Measurements from ENCODE around the gene CXCL13. TPM values are rescaled to one million over a fixed set of nuclear protein-coding genes. Genes with fewer than 3 reads are reported as not detected.
"Not testable (repeated sequence)": the region's sequence is repeated elsewhere in the genome, so short reads cannot be mapped to it uniquely, and the experiment has no call there.

CXCL13 gene
- total RNA-seq, 1 donor from 2014 or later, result not detected

DNA sequence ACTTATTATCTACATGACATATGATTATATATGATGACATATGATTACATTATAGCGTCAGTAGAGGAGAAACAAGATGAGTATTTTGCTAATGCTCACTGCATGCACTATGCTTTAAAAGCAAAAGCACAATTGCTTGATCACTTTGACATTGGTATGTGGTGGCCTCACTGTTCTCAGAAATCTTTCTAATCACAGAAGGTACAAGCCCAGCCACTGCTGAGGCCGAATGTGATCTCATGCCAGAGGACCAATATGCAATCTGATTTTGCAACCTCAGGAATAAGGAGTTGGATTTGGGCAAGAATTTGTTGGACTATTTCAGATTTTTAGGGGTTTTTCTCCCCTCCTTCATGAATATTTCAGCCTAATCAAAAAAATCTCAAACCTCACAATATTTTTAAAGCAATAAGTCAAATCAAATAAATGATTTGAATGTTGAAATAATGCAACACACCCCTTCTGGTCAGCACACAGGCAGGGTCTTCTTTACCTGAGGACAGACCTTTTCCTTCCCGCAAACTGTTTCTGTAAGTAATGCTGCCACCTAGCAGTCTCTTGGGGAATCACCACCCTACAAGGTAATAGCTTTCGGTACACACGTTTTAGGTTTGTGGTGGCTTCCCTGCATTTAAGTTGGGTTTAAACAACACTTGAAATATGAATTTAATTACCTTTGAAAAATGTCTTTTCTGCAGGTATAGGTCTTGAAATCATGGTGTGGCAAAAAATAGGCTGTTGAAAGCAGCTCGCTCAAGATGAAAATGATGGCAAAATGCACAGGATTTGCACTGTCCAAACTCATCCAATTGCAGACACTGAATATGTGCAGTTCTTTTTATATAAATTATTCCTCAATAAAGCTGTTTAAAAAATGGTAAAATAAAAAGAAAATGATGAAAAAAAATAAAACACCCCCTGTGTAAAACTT is 4.8 kb upstream of the CXCL13 start:
- no peak for DNase-seq (ENCODE audit: low spot score)
- ATAC-seq, result no peak
- intact Hi-C loops (cut with DNase I), result no loop called here

- intact Hi-C loops (cut with DNase I), result no loop called here
- ATAC-seq (peak; percentile 44), DNase-seq (ENCODE audit: low spot score) (no peak)
These were observed 3.9 kb upstream of the CXCL13 start for GRCh38 chr4:77601614-77602187.

DNA sequence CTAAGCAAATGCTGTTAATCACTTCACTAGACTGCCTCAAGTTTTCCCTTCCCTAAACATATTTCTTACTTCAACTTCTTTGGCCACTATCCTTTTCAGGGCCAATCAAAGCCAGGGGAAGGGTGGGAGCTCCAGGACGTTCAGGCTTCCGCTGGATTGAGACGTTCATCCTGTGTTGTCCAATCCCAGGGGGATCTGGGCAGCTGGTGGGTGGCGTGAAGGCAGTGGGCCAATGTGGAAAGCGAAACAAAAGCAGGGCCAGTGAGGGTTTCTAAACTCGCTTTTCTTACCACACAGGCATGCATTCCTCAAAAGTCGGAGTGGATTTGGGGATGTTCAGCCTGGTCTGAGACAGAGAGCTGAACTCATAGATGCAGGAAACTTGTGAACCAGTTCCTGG is 7.6 kb downstream of the CXCL13 start:
- DNase-seq (ENCODE audit: low spot score) (no peak), ATAC-seq (peak; percentile 67)
- intact Hi-C loops (cut with DNase I), result loop anchor here (10.0 kb wide), 1 partner anchor 228 kb away; no protein-coding TSS in a partner anchor

DNA sequence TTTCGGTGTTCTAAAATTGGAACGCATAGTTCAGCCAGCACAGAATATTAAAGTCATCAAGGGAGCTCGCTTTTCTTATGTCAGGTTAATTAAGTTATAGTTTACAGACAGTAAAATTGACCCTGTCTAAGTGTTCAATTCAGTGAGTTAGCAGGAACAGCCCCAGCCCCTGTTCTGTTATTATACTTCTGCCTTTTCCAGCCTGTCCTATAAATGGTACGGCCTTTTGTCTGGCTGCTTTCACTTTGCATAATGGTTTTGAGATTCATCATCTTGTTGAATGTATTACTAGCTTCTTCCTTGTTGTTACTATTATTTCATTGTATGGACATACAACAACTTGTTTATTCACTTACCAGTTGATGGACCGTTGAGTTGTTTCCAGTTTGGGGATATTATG is 9.5 kb downstream of the CXCL13 start:
- no peak for ATAC-seq
- intact Hi-C loops (cut with DNase I), result loop anchor here (10.0 kb wide), 1 partner anchor 230 kb away; no protein-coding TSS in a partner anchor
- no peak for DNase-seq (ENCODE audit: low spot score)

GRCh38 chr4:77617203-77617602 is 11.6 kb downstream of the CXCL13 start:
- intact Hi-C loops (cut with DNase I), result loop anchor here (10.0 kb wide), 1 partner anchor 232 kb away; no protein-coding TSS in a partner anchor
- no peak for DNase-seq (ENCODE audit: low spot score)
- ATAC-seq, result no peak

GRCh38 chr4:77618383-77619241 is 13.0 kb downstream of the CXCL13 start:
- peak; percentile 94 for ATAC-seq
- peak; percentile 77 for DNase-seq (ENCODE audit: low spot score)
- intact Hi-C loops (cut with DNase I), result loop anchor here (10.0 kb wide), 1 partner anchor 234 kb away; no protein-coding TSS in a partner anchor

DNA sequence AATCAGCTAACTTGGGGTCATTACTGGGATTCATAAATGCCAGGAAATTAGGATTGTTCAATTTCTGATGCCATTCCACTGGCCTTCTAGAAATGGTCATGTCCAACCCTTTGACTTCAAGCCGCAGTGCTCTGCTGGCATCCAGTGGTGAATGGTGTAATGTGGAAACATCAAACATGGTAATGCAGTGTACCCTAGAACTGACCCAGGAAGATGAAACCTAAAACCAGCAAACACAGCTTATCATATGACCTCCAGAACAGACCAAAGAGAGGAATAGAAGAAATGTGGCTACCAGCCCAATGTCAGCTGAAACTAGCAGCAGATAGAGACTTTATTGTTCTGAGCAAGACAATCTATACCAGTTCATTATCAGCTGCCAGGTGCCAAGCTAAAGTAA is 13.8 kb downstream of the CXCL13 start:
- DNase-seq (ENCODE audit: low spot score) (no peak), ATAC-seq (peak; percentile 71)
- intact Hi-C loops (cut with DNase I), result loop anchor here (10.0 kb wide), 1 partner anchor 235 kb away; no protein-coding TSS in a partner anchor

- DNase-seq (ENCODE audit: low spot score), result no peak
- intact Hi-C loops (cut with DNase I), result no loop called here
- ATAC-seq, result no peak
These were observed 15.6 kb downstream of the CXCL13 start for GRCh38 chr4:77621254-77621653.

DNA sequence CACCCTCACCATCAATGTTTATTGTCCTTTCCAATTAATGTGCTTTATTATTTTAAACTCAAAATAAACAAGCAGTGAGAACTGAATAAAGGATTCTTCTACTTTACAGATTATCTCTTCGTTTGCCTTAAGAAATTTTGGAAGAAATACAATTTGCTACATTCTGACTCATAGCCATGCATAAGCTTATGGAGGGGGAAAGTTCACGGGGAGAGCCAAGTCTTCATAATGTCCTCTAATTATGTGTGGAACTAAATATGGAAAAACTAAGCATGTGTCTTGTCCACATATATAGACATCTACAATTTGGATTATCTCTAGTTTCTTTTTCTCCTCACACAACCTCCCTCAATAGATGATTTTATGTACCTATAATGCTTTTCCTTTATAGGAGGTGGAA is 17.5 kb downstream of the CXCL13 start:
- DNase-seq (ENCODE audit: low spot score) (no peak), ATAC-seq (no peak)
- intact Hi-C loops (cut with DNase I), result no loop called here

DNA sequence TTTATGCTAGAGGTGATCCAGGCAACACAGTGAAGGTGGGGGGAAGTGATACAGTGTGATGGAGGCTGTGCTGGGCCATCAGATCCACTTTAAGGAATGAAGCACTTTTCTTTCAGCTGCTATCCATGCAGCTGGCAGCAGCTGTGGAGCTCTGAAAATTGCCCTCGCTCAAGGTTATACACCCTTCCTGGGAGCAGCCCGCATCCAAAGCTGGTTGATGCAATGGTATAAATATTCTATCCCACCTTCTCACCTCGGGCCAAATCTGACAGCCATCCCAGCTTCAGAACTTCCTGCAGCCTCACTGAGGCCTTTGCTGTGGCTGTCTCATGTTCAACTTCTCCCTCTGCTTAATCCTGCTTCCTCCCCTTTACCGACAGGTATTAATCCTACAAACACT is 18.6 kb downstream of the CXCL13 start:
- ATAC-seq, result no peak
- intact Hi-C loops (cut with DNase I), result no loop called here
- no peak for DNase-seq (ENCODE audit: low spot score)

DNA sequence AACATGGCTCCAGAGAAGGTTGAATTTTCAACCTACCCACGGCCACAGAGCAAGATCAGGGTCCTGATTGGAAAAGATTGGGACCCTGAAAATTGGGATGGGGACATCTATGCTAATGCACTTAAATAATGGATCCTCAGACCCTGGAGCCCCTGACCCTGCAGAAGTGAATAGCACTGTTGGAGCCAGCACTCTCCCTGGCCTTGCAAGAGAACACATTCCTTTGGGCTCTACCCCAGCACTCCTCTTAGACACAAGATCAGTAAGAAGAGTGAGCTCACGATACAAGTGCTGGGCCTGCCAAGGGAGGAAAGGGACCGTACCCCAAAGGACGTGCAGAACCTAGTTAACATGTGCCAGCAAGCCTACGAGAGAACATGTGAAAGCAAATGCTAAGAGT is 19.9 kb downstream of the CXCL13 start:
- intact Hi-C loops (cut with DNase I), result no loop called here
- ATAC-seq (no peak), DNase-seq (ENCODE audit: low spot score) (no peak)

- DNase-seq (ENCODE audit: low spot score), result no peak
- ATAC-seq, result no peak
- intact Hi-C loops (cut with DNase I), result no loop called here
These were observed 24.3 kb downstream of the CXCL13 start for GRCh38 chr4:77629885-77630284.

DNA sequence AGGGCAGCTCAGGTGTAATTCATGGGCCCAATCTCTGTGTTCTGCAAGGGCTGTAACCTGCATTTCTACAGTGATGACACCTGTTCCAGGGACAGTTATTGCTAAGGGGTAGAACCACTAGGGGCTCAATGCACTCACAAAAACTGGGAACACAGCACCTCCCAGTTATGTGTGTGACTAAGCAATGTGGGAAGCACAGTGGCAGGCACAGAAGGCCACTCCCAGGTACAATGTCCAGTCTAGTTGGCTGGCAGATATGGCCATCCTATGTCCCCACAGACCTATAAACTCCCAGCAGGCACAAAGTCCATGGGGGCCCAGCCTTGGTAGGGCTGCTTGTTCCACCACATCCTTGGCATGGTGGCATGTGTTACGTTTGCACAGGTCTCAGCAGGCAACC is 25.7 kb downstream of the CXCL13 start:
- DNase-seq (ENCODE audit: low spot score) (no peak), ATAC-seq (no peak)
- intact Hi-C loops (cut with DNase I), result no loop called here

DNA sequence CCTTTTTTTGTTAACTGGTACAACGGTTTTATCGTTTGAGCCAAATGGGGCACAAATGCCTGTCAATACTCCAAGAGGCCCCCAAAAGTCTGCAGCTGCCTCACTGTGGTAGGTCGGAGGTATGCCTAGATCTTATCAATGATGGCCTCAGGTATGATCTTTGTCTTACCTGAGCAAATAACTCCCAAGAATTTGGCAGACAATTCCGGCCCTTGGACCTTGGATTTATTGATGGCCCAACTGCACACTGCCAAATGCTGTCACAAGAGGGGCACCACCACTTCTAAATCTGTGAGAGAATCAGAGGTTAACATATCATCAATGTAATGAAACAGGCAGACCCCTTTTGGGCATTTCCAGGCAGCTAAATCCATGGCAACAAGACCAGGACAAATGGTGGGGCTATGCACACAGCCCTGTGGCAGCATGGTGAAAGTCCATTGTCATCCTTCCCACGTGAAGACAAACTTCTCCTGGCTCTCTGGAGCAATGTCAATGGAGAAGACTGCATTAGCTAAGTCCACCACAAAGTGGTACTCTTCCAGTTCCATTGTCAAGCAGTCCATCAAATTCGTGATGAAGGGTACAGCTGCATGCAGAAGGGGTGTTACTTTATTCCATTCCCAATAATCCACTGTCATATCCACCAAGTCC is 28.6 kb downstream of the CXCL13 start:
- no peak for ATAC-seq
- intact Hi-C loops (cut with DNase I), result no loop called here
- no peak for DNase-seq (ENCODE audit: low spot score)

- DNase-seq (ENCODE audit: low spot score) (no peak), ATAC-seq (no peak)
- intact Hi-C loops (cut with DNase I), result no loop called here
These were observed 29.6 kb downstream of the CXCL13 start for GRCh38 chr4:77635246-77635645.

DNA sequence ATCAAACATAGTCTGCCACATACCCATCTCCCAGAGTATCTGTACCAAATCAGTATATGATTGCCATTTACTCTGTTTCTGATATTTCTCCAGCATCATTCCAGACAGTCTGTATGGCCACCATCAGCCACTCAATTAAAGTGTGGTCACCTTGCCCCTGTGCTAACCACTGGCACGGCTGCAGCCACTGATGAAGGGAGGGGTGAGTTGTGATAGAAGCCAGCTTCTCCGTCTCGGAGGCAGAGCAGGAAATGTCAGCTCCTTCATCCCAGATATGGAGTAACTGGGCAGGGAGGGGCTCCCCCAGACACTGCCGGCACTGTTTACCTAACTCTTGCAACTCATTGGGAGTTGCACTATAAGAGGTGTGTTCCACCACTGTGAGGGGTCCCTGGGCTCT is 30.3 kb downstream of the CXCL13 start:
- DNase-seq (ENCODE audit: low spot score) (no peak), ATAC-seq (no peak)
- intact Hi-C loops (cut with DNase I), result no loop called here

- no peak for DNase-seq (ENCODE audit: low spot score)
- ATAC-seq, result no peak
- intact Hi-C loops (cut with DNase I), result no loop called here
These were observed 31.3 kb downstream of the CXCL13 start for GRCh38 chr4:77636902-77637301.

- DNase-seq (ENCODE audit: low spot score); intact Hi-C loops (cut with DNase I); ATAC-seq: not testable (repeated sequence)
These were observed 38.4 kb downstream of the CXCL13 start for GRCh38 chr4:77644069-77644468.

GRCh38 chr4:77650787-77651186 is 45.2 kb downstream of the CXCL13 start:
- DNase-seq (ENCODE audit: low spot score) (no peak), ATAC-seq (no peak)
- intact Hi-C loops (cut with DNase I), result no loop called here
